Stimulated activated CD4-positive, alpha-beta T cell treated with anti-CD3 and anti-CD28 coated beads, Interleukin-4, amount 100 ng/mL, for 24 hours (primary cell): ENCODE data around the gene PLAGL2.

Source experiments
- DNase-seq: peaks from one replicate; pipeline ENCODE4 v3.0.0-alpha.2; 2020

The PLAGL2 gene

GRCh38 chr20:32144898-32145662 is 62.5 kb downstream of the PLAGL2 start:
- DNase-seq = no peak

GRCh38 chr20:32142991-32143390 is 64.6 kb downstream of the PLAGL2 start:
- DNase-seq = no peak
